ENCODE measurements around the gene ATAT1.

DNA sequence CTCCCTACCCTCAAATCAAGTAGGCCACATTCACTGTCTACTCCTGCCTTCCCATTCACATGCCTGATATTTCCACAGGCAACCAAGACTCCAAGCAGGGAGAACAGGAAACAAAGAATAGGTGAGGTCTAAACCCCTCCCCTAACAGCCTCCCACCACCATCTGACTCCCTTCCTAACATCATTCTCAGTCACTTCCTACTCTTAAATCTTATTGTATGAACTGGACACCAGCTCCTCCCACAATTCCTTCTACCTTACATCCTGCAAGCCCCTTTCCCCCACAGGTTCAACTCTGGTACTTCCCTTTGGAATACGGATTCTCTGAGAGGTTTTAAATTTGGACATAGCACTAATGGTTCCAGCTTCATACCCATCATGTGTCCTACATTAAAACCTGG lies 19.3 kb downstream of the ATAT1 start:
- TF ChIP-seq, protein P1, sequence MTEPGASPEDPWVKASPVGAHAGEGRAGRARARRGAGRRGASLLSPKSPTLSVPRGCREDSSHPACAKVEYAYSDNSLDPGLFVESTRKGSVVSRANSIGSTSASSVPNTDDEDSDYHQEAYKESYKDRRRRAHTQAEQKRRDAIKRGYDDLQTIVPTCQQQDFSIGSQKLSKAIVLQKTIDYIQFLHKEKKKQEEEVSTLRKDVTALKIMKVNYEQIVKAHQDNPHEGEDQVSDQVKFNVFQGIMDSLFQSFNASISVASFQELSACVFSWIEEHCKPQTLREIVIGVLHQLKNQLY (CRISPR knock-in tag; IDR thresholded peaks at IDR 0.05), result no peak
- TF ChIP-seq KAT7 (CRISPR knock-in tag; IDR thresholded peaks at IDR 0.05; ENCODE audit: borderline replicate concordance), result no peak
- TF ChIP-seq, protein P2, sequence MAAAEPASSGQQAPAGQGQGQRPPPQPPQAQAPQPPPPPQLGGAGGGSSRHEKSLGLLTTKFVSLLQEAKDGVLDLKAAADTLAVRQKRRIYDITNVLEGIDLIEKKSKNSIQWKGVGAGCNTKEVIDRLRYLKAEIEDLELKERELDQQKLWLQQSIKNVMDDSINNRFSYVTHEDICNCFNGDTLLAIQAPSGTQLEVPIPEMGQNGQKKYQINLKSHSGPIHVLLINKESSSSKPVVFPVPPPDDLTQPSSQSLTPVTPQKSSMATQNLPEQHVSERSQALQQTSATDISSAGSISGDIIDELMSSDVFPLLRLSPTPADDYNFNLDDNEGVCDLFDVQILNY (CRISPR knock-in tag; IDR thresholded peaks at IDR 0.05), result no peak

Data from WTC11 (cell line).